ENCODE results near the gene TIMM22.
"Not testable (repeated sequence)": the region's sequence is repeated elsewhere in the genome, so short reads cannot be mapped to it uniquely, and the experiment has no call there.

Gene TIMM22

GRCh38 chr17:996554-997344 lies at the start of gene TIMM22:
Gene TIMM22 (plus strand): TSS chr17:997129. CDS start chr17:997143, 14 bp downstream.
- peak; percentile 81 to 90 (median 86) for DNase-seq (ENCODE audit: low read depth in 3 of 3)

GRCh38 chr17:948284-948852 lies 48.6 kb upstream of the TIMM22 start:
- DNase-seq (ENCODE audit: low read depth in 3 of 3) = no peak

DNA sequence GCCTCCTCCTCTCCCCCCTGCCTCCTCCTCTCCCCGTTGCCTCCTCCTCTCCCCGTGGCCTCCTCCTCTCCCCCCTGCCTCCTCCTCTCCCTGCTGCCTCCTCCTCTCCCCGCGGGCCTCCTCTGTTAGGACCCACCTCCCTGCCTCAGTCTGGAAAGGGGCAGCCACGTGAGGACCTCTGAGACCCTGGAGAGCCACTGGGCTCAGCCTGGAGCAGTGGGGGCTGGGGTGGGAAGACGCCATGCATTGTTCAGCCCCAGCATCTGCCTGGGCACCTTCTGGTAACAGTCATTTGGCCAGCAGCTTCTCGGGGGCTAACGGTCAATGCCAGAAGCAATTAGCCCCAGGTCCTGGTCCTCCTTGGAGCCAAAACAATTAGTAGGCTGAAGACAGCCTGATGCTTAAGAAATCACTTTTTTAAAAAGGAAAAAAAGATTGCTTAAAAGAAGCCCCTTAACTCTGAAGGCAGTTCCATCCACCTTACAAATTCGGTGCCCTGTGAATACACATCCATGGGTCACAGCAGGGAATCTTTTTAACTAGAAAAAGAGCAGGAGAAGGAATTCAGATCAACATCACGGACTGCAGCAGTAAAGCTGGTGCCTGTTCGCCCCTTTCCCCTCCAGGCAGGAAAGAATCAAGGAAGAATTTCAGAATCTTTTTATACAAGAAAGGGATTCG lies 47.2 kb upstream of the TIMM22 start:
- no peak for DNase-seq (ENCODE audit: low read depth in 3 of 3)

GRCh38 chr17:951325-952132 lies 45.4 kb upstream of the TIMM22 start:
- no peak for DNase-seq (ENCODE audit: low read depth in 3 of 3)

GRCh38 chr17:952592-952991 lies 44.3 kb upstream of the TIMM22 start:
- not testable (repeated sequence) for DNase-seq (ENCODE audit: low read depth in 3 of 3)

DNA sequence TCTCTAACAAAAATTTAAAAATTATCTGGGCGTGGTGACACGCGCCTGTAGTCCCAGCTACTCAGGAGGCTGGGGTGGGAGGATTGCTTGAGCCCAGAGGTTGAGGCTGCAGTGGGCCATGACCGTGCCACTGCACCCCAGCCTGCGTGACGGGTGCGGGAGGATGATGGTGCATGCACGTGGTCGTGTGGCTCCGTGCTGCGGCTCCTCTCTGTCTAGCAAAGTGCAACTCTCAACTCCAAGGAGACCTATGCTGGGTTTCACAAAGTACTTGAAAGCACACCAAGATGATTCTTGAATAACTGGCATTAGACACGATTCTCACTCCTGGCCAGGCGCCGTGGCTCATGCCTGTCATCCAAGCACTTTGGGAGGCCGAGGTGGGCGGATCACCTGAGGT lies 43.2 kb upstream of the TIMM22 start:
- no peak for DNase-seq (ENCODE audit: low read depth in 3 of 3)

DNA sequence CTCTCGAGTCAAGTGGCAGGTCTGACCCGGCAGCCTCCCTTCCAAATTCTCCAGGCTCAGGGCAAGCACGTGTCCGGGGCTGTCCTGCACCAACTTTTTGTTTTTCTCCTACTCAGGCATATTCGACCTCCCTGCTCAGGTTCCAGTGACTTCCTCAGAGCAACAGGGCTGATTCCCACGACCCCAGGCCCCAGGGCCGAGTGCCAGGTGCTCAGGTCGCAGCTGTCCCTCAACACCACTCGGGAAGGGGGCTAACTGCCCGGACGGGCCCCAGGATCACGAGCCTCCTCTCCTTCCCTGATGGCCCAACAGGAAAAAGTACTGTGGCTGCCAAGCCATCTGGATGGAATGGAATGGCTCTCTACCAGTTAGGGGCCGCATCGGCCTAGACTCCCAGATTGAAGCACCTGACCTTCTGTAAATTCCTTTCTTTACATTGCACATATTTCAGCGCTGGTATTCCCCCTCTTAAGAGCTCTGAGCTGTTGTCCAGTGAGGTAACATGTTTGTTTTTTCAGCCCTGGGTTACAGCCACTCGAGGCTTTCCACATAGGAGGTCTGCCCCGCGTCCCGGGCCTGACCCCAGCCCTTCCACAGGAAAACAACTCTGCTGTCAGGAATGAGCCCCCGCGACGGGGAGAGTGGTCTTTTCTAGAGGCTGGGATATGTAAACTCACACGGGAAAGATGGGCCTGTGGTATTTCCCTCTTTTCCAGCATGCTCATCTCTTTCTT lies 42.3 kb upstream of the TIMM22 start:
- no peak for DNase-seq (ENCODE audit: low read depth in 3 of 3)

DNA sequence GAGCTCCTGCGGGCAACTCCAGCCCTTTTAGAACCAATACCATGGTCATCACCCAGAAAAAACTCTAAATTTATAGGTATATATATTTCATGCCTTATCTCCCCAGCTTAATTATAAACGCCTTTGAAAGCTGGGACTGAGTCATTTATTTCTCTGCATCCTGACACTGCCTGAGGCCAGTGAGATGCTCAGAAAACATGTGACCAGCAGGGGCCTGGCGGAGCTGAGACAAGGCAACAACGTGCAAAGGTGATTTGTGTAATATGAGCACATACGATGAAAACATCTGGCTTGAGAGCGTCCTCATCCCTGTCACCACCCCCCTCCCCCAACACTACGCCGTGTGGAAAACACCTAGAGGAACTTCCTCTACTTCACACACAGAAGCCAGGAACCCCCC lies 40.0 kb upstream of the TIMM22 start:
- DNase-seq (ENCODE audit: low read depth in 3 of 3) = no peak

GRCh38 chr17:957856-958421 lies 39.0 kb upstream of the TIMM22 start:
- DNase-seq (ENCODE audit: low read depth in 3 of 3) = no peak

DNA sequence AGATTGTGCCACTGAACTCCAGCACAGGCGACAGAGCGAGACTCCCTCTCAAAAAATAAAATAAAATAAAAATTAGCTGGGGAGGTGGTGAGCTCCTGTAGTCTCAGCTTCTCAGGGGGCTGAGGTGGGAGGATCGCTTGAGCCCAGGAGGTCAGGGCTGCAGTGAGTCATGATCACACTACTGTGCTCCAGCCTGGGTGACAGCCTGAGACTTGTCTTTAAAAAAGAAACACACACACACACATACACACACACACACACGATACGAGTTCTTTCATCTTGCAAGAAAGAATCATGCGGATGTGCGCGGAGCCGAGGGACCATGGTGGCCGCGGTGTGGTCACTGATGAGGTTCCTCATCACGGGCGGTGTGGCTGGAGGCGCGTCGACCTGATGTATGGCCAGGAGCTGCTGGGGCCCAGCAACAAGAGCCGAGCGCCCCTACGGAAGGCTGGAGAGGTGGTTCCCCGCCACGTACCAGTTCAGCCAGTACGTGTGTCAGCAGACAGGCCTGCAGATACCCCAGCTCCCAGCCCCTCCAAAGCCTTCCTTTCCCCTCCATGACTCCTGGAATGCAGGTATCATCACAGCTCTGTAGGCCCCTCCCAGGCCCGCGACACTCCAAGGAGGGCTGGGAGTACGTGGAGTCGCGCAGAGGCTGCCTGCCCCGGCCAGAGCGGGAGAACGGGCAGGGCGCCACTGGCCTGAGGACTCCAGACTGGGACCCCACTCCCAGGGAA lies 38.0 kb upstream of the TIMM22 start:
- DNase-seq (ENCODE audit: low read depth in 3 of 3) = no peak

DNA sequence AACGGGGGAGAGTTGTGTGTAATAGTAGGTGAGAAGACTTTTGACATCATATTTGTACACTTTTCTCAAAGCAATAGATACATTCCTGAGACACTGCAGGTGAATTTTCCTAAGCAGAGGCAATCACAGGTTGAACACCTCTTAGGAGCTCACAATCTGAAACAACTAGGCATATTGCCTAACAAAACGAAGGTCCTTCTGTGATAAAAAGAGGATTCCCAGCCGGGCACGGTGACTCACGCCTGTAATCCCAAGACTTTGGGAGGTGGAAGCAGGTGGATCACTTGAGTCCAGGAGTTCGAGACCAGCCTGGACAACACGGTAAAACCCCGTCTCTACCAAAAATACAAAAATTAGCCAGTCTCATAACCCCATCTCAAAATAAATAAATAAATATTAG lies 34.8 kb upstream of the TIMM22 start:
- no peak for DNase-seq (ENCODE audit: low read depth in 3 of 3)

DNA sequence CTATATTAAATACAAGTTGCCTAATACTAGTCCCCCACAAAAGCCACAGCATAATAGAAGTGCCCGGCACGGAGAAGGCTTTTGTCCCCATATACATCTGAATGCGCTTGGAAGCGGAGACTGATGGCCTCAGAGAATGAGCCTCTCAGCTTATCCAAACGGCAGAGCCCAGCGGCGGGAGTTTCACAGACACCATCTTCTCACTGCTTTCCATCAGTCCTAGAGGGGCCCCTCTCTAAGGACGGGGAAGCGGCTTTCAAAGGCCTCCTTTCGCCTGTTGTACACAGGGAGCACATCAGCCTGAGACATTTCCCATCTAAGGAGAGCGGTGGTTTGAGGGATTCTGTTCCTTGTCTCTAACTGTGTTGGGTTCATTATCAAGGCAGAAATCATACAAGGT lies 34.3 kb upstream of the TIMM22 start:
- no peak for DNase-seq (ENCODE audit: low read depth in 3 of 3)

GRCh38 chr17:964876-965275 lies 32.1 kb upstream of the TIMM22 start:
- DNase-seq (ENCODE audit: low read depth in 3 of 3) = no peak

GRCh38 chr17:965311-965989 lies 31.5 kb upstream of the TIMM22 start:
- no peak for DNase-seq (ENCODE audit: low read depth in 3 of 3)

- no peak for DNase-seq (ENCODE audit: low read depth in 3 of 3)
Observed at GRCh38 chr17:967122-967521, 29.8 kb upstream of the TIMM22 start.

DNA sequence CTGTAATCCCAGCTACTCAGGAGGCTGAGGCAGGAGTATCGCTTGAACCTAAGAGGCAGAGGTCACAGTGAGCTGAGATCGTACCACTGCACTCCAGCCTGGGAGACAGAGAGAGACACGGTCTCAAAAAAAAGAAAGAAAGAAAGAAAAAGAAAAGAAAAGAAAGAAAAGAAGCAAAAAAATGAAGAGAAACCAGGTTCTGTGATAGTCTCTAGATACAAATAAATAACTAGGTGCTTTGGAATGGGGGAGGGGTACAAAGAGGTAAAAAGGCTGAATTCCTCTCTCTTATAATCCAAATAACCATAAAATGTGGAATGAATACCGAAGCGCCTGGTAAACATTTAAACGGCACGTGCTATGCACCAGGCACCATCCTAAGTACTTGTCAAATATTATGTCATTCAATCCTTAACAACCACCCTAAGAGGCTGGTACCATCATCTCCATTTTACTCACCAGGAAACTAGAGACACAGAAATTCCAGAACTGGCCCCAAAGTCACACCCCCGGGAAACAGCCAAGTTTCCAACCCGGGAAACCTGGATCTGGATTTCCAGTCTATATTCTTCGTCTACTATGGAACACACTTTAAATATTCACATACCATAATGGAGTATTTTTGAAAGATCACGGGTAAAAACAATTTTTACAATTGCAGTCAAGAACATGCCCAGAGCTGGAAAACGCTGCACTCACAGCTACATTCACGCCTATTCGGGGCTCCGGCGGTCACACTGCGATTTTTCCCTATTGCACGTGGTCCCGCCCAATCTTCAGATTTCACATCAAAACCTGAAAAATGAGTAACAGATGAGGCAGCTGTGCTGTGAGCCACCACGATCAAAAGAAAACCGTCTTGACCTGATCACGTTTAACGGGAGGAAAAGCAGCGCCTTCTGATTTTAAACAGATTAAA lies 27.9 kb upstream of the TIMM22 start:
- no peak for DNase-seq (ENCODE audit: low read depth in 3 of 3)

GRCh38 chr17:969811-970355 lies 27.0 kb upstream of the TIMM22 start:
- DNase-seq (ENCODE audit: low read depth in 3 of 3) = no peak

DNA sequence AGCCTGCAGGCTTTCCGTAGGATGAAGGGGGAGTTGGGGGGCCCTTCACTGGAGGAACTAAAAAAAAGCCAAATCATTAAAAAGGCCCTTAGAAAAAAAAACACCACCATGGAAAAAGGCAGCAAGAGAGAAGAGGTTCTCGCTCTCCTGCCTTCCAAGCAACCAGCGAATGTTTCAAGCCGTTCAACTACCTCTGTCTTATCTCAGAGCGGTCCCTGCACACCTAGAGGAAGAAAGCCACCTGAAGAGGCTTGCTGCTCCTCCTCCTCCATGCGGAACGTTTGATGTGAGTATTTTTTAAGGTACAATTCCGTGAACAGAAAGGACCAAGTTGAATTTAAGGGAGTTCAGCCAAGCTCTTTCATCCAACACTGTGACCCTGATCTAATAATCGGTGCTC lies 26.6 kb upstream of the TIMM22 start:
- DNase-seq (ENCODE audit: low read depth in 3 of 3) = no peak

All from stimulated activated CD4-positive, alpha-beta T cell treated with anti-CD3 and anti-CD28 coated beads, TNF-alpha, amount 100 ng/mL, for 24 hours (primary cell).